A673 (cell line): ENCODE results near the gene HBG1.

ENCODE experiments used
- EZH2 ChIP-seq: fragments of 200-600 bp; sonication (generic); IDR thresholded peaks from 2 replicates; pipeline ENCODE4 v1.6.1; 2017; ENCODE audit warnings: borderline replicate concordance, low read depth, mild to moderate bottlenecking, mixed read lengths, antibody characterized with exemption, low read length; ENCODE audit not compliant: poor library complexity, severe bottlenecking
- TF ChIP-seq, protein P1 (sequence below): fragments of 300-800, 200-600 bp; sonication (generic); conservative IDR thresholded peaks from 2 replicates; pipeline ENCODE4 v1.5.1; 2017; ENCODE audit warnings: low read depth, mild to moderate bottlenecking, antibody characterized with exemption, low read length, moderate library complexity, mixed read lengths

DNA sequence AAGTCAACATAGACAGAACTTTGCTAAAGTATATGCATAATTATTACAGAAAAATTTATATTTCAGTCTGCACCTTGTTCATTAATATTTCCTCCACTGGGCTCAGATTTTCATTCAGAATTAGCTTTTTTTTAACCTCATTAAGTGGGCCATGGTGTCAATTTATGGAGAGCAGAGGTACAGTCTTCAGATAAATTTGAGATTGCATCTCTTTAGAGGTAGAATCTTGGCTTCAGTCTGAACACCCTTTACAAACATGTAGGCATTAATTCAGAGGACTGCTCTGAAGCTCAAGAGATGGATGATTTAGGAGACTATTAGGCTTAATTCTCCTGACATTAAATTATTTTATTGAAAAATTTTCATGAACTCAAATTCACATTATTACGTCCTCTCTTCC is 19.4 kb downstream of the HBG1 start:
- TF ChIP-seq, protein P1, sequence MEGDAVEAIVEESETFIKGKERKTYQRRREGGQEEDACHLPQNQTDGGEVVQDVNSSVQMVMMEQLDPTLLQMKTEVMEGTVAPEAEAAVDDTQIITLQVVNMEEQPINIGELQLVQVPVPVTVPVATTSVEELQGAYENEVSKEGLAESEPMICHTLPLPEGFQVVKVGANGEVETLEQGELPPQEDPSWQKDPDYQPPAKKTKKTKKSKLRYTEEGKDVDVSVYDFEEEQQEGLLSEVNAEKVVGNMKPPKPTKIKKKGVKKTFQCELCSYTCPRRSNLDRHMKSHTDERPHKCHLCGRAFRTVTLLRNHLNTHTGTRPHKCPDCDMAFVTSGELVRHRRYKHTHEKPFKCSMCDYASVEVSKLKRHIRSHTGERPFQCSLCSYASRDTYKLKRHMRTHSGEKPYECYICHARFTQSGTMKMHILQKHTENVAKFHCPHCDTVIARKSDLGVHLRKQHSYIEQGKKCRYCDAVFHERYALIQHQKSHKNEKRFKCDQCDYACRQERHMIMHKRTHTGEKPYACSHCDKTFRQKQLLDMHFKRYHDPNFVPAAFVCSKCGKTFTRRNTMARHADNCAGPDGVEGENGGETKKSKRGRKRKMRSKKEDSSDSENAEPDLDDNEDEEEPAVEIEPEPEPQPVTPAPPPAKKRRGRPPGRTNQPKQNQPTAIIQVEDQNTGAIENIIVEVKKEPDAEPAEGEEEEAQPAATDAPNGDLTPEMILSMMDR = no peak
- TF ChIP-seq EZH2 = no peak
